K562 (cell line): Measurements from ENCODE around the gene RUVBL1. TPM values are rescaled to one million over a fixed set of nuclear protein-coding genes. Genes with fewer than 3 reads are reported as not detected.

Source experiments
- AFF1 ChIP-seq, 2 experiments: fragments of 450-650 bp; IDR thresholded peaks; 2 replicates each; pipeline ENCODE4 v1.6.1; 2018; ENCODE audit warnings: mild to moderate bottlenecking in 2 of 2, low read depth in 1 of 2; ENCODE audit not compliant: partially characterized antibody in 2 of 2
- DIDO1 ChIP-seq: fragments of 450-650 bp; IDR thresholded peaks from 2 replicates; pipeline ENCODE4 v1.6.1; 2016; ENCODE audit warnings: low read depth, missing biosample characterization, missing genetic modification characterization
- EGR1 ChIP-seq: fragments of 450-650 bp; conservative IDR thresholded peaks from 2 replicates; pipeline ENCODE4 v1.6.1; 2017; ENCODE audit warnings: mild to moderate bottlenecking
- ILF3 ChIP-seq: fragments of 450-650 bp; IDR thresholded peaks from 2 replicates; pipeline ENCODE4 v1.6.1; 2018; ENCODE audit warnings: antibody characterized with exemption, mild to moderate bottlenecking, moderate library complexity, borderline replicate concordance
- KDM2B ChIP-seq: fragments of 250-450 bp; sonication (Bioruptor Pico); IDR thresholded peaks from 2 replicates; pipeline ENCODE4 v1.8.0; 2021; ENCODE audit warnings: mild to moderate bottlenecking, moderate library complexity
- NR3C1 ChIP-seq: sonication (generic); formaldehyde crosslinking; IDR thresholded peaks from 2 replicates; pipeline ENCODE4 v1.8.1; 2022; ENCODE audit warnings: missing genetic modification reagents
- SAP30 ChIP-seq: fragments of 200-600 bp; sonication (generic); IDR thresholded peaks from 2 replicates; pipeline ENCODE4 v1.6.1; 2012; ENCODE audit warnings: borderline replicate concordance, low read depth, mild to moderate bottlenecking, moderate library complexity, low read length, control low read depth, inconsistent platforms; ENCODE audit not compliant: insufficient read depth, poor library complexity, severe bottlenecking
- TAL1 ChIP-seq: fragments of 450-650 bp; IDR thresholded peaks from 2 replicates; pipeline ENCODE4 v1.6.1; 2016; ENCODE audit warnings: mild to moderate bottlenecking
- ZKSCAN8 ChIP-seq: fragments of 200-800 bp; sonication (Bioruptor generic); IDR thresholded peaks from 2 replicates; pipeline ENCODE4 v1.6.1; 2016; ENCODE audit warnings: missing genetic modification characterization, missing compliant biosample characterization
- polyA plus RNA-seq, 8 experiments: library from polyadenylated mRNA; depleted of rRNA in 4 of 8; stranded (reverse) in 5 of 8; unstranded in 3 of 8; fragments of >200 nt; fragmentation: Nextera tagmentation in 2 of 8; fragmentation: Illumina TruSeq in 1 of 8; extraction: Ambion mirVana in 2 of 8; extraction: Trizol in 1 of 8; gene quantifications; 2 replicates each; pipeline versions ENCODE4 v1.2.1 to v1.2.3, GENCODE V29; 2011 to 2014; ENCODE audit warnings: inconsistent platforms in 1 of 8, missing spikeins in 1 of 8
- total RNA-seq, 7 experiments: library from RNA; depleted of rRNA in 6 of 7; stranded (reverse); fragments of >200 nt in 6 of 7; fragmentation: Illumina TruSeq in 2 of 7; extraction: Trizol in 2 of 7; gene quantifications; 2 replicates each; pipeline versions ENCODE4 v1.2.1 to v1.2.3, GENCODE V29; 2011 to 2021; ENCODE audit warnings: low replicate concordance in 1 of 7
- TF ChIP-seq, protein P1 (sequence below): fragments of 450-650 bp; IDR thresholded peaks from 2 replicates; pipeline ENCODE4 v1.6.1; 2016; ENCODE audit warnings: mild to moderate bottlenecking, moderate library complexity

RUVBL1 gene
- total and polyA plus RNA-seq, 9 of the 15 experiments (the other 6 are each of a cell fraction or from before 2014, with no cell fraction given) = 20.7 to 147 (median 113) TPM

GRCh38 chr3:128123538-128124368, at the start of gene RUVBL1 (continued):
- TF ChIP-seq, protein P1, sequence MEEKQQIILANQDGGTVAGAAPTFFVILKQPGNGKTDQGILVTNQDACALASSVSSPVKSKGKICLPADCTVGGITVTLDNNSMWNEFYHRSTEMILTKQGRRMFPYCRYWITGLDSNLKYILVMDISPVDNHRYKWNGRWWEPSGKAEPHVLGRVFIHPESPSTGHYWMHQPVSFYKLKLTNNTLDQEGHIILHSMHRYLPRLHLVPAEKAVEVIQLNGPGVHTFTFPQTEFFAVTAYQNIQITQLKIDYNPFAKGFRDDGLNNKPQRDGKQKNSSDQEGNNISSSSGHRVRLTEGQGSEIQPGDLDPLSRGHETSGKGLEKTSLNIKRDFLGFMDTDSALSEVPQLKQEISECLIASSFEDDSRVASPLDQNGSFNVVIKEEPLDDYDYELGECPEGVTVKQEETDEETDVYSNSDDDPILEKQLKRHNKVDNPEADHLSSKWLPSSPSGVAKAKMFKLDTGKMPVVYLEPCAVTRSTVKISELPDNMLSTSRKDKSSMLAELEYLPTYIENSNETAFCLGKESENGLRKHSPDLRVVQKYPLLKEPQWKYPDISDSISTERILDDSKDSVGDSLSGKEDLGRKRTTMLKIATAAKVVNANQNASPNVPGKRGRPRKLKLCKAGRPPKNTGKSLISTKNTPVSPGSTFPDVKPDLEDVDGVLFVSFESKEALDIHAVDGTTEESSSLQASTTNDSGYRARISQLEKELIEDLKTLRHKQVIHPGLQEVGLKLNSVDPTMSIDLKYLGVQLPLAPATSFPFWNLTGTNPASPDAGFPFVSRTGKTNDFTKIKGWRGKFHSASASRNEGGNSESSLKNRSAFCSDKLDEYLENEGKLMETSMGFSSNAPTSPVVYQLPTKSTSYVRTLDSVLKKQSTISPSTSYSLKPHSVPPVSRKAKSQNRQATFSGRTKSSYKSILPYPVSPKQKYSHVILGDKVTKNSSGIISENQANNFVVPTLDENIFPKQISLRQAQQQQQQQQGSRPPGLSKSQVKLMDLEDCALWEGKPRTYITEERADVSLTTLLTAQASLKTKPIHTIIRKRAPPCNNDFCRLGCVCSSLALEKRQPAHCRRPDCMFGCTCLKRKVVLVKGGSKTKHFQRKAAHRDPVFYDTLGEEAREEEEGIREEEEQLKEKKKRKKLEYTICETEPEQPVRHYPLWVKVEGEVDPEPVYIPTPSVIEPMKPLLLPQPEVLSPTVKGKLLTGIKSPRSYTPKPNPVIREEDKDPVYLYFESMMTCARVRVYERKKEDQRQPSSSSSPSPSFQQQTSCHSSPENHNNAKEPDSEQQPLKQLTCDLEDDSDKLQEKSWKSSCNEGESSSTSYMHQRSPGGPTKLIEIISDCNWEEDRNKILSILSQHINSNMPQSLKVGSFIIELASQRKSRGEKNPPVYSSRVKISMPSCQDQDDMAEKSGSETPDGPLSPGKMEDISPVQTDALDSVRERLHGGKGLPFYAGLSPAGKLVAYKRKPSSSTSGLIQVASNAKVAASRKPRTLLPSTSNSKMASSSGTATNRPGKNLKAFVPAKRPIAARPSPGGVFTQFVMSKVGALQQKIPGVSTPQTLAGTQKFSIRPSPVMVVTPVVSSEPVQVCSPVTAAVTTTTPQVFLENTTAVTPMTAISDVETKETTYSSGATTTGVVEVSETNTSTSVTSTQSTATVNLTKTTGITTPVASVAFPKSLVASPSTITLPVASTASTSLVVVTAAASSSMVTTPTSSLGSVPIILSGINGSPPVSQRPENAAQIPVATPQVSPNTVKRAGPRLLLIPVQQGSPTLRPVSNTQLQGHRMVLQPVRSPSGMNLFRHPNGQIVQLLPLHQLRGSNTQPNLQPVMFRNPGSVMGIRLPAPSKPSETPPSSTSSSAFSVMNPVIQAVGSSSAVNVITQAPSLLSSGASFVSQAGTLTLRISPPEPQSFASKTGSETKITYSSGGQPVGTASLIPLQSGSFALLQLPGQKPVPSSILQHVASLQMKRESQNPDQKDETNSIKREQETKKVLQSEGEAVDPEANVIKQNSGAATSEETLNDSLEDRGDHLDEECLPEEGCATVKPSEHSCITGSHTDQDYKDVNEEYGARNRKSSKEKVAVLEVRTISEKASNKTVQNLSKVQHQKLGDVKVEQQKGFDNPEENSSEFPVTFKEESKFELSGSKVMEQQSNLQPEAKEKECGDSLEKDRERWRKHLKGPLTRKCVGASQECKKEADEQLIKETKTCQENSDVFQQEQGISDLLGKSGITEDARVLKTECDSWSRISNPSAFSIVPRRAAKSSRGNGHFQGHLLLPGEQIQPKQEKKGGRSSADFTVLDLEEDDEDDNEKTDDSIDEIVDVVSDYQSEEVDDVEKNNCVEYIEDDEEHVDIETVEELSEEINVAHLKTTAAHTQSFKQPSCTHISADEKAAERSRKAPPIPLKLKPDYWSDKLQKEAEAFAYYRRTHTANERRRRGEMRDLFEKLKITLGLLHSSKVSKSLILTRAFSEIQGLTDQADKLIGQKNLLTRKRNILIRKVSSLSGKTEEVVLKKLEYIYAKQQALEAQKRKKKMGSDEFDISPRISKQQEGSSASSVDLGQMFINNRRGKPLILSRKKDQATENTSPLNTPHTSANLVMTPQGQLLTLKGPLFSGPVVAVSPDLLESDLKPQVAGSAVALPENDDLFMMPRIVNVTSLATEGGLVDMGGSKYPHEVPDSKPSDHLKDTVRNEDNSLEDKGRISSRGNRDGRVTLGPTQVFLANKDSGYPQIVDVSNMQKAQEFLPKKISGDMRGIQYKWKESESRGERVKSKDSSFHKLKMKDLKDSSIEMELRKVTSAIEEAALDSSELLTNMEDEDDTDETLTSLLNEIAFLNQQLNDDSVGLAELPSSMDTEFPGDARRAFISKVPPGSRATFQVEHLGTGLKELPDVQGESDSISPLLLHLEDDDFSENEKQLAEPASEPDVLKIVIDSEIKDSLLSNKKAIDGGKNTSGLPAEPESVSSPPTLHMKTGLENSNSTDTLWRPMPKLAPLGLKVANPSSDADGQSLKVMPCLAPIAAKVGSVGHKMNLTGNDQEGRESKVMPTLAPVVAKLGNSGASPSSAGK = peak; percentile 89
- TF ChIP-seq ZKSCAN8 (CRISPR knock-in tag) (no peak), SAP30 (peak; percentile 95), AFF1 (IDR thresholded peaks at IDR 0.05; ENCODE audit: low read depth in 1 of 2, partially characterized antibody in 2 of 2) (no peak), KDM2B (CRISPR knock-in tag) (no peak), ILF3 (no peak), DIDO1 (tag) (peak; percentile 90; the same call in 1 of the 2 replicates), EGR1 (0 out of 2 replicates have a peak, but pooled peaks have one; percentile 18), NR3C1 (no peak), TAL1 (no peak)
